ENCODE measurements around the gene THAP2.

DNA sequence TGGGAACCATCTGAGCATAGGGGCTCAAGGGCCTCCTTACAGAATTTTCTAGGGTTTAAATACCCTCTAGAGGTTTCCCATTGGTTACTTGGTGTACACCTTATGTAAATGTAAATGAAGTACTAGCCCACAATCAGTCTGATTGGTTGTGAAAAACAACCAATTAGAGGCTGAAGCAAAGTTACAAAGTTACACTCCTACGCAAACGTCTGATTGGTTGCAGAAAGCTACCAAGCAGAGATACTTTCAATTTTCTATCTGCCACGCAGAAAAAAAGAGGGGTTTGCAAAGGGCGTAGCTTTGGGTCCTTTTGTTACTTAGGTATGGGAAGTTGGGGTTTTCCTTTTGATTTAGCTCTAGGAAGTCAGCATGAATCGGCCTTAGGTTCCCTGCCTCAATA lies 20.0 kb downstream of the THAP2 start:
- TF ChIP-seq POLR2A (IDR thresholded peaks at IDR 0.05): no peak
- TF ChIP-seq, protein P1, sequence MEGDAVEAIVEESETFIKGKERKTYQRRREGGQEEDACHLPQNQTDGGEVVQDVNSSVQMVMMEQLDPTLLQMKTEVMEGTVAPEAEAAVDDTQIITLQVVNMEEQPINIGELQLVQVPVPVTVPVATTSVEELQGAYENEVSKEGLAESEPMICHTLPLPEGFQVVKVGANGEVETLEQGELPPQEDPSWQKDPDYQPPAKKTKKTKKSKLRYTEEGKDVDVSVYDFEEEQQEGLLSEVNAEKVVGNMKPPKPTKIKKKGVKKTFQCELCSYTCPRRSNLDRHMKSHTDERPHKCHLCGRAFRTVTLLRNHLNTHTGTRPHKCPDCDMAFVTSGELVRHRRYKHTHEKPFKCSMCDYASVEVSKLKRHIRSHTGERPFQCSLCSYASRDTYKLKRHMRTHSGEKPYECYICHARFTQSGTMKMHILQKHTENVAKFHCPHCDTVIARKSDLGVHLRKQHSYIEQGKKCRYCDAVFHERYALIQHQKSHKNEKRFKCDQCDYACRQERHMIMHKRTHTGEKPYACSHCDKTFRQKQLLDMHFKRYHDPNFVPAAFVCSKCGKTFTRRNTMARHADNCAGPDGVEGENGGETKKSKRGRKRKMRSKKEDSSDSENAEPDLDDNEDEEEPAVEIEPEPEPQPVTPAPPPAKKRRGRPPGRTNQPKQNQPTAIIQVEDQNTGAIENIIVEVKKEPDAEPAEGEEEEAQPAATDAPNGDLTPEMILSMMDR (IDR thresholded peaks at IDR 0.05): no peak
- no peak for TF ChIP-seq POLR2AphosphoS5 (IDR thresholded peaks at IDR 0.05)
